ENCODE data around the gene PYGB.

PYGB gene

DNA sequence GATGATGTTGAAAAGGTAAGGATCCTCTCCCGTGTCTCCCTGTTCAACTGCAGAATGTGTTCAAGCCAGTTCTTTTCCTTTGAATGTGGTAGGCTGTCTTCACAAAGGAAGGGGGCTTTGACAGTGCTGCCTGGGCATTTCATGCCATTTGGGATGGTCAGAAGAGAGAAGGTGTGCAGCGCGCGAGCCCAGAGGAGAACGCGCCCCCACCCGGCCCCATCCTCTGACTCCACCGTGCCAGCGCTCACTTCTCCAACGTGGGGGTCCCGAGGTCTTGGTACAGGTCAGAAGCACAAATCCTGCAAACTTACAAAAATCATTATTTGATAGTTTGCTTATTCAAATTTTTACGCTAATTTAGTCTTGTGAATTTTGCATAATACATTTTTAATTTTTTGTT, 38.0 kb upstream of the PYGB start:
- TF ChIP-seq, protein P1, sequence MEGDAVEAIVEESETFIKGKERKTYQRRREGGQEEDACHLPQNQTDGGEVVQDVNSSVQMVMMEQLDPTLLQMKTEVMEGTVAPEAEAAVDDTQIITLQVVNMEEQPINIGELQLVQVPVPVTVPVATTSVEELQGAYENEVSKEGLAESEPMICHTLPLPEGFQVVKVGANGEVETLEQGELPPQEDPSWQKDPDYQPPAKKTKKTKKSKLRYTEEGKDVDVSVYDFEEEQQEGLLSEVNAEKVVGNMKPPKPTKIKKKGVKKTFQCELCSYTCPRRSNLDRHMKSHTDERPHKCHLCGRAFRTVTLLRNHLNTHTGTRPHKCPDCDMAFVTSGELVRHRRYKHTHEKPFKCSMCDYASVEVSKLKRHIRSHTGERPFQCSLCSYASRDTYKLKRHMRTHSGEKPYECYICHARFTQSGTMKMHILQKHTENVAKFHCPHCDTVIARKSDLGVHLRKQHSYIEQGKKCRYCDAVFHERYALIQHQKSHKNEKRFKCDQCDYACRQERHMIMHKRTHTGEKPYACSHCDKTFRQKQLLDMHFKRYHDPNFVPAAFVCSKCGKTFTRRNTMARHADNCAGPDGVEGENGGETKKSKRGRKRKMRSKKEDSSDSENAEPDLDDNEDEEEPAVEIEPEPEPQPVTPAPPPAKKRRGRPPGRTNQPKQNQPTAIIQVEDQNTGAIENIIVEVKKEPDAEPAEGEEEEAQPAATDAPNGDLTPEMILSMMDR (conservative IDR thresholded peaks at IDR 0.05; ENCODE audit: low read depth, low read length): no peak
- DNase-seq (ENCODE audit: low read depth): no peak
- H3K4me3 ChIP-seq (ENCODE audit: low read depth, low read length): no peak overlapping the region

DNA sequence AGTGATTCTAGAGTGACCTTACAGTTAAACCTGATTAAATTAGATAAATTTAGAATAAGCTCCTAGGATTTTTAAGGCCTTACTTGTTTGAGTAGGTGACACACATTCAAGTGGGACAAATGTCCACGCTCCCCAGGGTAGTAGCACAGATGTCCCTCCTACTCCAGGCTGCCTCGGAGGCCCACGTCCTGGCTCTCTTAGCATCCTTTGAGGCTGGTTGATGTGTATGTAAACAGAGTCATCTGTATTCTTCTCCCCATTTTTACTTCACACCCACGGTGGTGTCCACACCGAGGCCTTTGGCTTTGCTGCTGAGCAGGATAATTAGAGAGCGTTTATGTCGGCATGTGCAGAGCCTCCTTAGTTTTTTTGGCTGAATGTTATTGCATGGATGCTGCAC, 36.6 kb upstream of the PYGB start:
- TF ChIP-seq, protein P1 (conservative IDR thresholded peaks at IDR 0.05; ENCODE audit: low read depth, low read length): no peak
- no peak overlapping the region for H3K4me3 ChIP-seq (ENCODE audit: low read depth, low read length)

DNA sequence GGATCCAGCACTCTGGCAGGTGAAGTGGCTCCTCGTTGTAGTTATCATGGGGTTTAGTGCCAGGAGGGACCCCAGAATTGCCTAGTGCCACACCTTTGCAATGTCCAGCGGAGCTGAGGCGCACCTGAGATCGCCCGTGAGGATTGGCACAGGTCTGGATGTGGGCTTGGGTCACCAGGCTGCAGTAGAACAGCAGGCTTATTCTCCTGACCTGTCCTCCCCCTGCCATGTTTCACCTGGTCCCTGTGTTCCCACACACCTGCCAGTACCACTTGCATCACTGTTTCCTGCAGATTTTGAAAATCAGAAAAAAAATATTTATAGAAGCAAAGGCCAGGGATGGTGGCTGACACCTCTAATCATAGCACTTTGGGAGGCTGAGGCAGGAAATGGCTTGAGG, 35.6 kb upstream of the PYGB start:
- DNase-seq (ENCODE audit: low read depth): no peak

More for the DNA sequence above, 36.6 kb upstream of the PYGB start:
- no peak for DNase-seq (ENCODE audit: low read depth)

DNA sequence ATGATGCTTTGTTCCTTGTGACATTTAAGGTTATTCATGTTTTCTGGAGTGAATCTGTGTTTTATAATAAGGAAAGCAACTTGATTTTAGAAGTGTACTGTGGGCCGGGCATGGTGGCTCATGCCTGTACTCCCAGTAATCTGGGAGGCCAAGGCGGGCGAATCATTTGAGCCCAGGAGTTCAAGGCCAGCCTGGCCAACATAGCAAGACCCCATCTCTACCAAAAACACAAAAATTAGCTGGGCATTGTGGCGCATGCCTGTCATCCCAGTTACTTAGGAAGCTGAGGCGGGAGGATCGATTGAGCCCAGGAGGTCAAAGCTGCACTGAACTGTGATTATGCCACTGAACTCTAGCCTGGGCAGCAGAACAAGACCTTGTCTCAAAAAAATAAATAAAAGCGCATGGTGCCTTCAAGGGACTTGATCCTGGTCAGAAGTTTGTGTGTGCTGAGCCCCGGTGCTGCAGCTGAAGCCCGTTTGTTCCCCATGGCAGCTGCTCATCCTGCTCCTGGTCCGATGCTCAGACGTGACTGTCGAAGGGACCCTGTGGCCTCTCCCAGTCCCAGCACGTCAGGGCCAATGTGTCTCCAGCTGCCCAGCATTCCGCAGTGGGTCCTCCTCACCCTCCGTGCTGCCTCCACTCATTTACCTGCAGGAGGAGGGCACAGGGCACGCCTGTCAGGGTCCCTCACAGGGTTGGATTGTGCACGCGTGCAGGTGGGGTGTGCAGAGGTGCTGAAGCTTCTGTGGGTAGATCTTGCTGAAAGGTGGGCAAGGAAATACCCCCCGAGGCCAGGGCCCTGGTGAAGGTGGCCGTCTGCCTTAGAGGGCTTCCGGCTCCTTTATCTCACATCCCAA, 34.1 kb upstream of the PYGB start:
- TF ChIP-seq, protein P1 (conservative IDR thresholded peaks at IDR 0.05; ENCODE audit: low read depth, low read length): no peak
- H3K4me3 ChIP-seq (ENCODE audit: low read depth, low read length): no peak overlapping the region
- no peak for DNase-seq (ENCODE audit: low read depth)

More for the DNA sequence above, 35.6 kb upstream of the PYGB start:
- TF ChIP-seq, protein P1 (conservative IDR thresholded peaks at IDR 0.05; ENCODE audit: low read depth, low read length): no peak
- H3K4me3 ChIP-seq (ENCODE audit: low read depth, low read length): no peak overlapping the region

DNA sequence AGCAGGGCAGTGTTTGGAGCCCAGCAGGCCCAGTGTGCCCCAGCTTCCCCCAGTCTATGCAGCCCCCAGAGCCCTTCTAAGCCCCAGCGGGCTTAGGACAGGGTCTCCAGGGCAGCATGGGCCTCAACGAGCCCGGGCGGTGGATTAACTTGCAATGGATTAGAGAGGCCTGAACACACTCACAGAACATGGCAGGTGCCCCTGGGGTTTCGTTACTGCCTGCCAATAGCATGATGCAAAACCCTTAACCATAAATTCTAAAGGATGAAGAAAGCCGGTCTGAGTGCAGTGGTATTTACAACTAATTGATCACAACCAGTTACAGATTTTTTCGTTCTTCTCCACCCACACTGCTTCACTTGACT, 33.5 kb upstream of the PYGB start:
- DNase-seq (ENCODE audit: low read depth): no peak

DNA sequence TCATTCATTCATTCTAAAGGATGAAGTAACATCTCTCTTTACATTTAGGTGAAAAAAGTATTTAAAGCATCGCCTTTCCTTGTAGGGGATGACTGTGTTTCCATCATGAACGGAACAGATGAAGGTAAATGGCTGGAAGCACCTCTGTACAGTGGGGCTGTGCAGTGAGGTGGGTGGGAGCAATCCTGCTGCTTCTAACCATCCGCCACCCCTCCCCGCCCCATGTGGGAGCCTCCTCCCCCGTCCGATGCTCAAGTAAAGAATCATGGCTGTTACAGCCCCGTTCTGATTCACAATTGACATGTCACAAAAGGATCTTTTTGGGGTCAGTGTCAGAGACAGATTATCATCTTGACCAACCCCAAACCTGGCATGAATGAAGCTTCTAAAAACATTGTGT, 33.1 kb upstream of the PYGB start:
- DNase-seq (ENCODE audit: low read depth): no peak
- TF ChIP-seq, protein P1 (conservative IDR thresholded peaks at IDR 0.05; ENCODE audit: low read depth, low read length): no peak
- no peak overlapping the region for H3K4me3 ChIP-seq (ENCODE audit: low read depth, low read length)

More for the DNA sequence above, 33.5 kb upstream of the PYGB start:
- TF ChIP-seq, protein P1 (conservative IDR thresholded peaks at IDR 0.05; ENCODE audit: low read depth, low read length): no peak
- H3K4me3 ChIP-seq (ENCODE audit: low read depth, low read length): no peak overlapping the region

DNA sequence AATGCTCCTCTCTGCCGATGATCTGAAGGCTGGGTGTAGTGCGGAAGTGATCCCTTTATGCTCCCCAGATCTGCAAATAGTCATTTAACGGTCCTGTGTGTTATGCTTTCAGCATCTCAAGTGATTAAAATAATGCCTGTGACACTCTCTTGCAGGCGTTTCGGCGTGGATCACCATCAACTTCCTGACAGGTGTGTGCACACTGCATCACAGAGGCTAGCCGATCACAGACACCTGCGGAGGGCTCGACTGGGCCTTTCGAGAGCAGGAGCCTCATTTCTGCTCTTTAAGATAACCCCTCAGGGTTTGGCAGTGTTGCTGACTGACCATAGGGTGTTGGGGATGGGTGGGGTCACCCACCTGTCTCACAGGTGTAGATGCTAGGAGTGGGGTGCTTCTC, 32.4 kb upstream of the PYGB start:
- TF ChIP-seq, protein P1 (conservative IDR thresholded peaks at IDR 0.05; ENCODE audit: low read depth, low read length): no peak
- H3K4me3 ChIP-seq (ENCODE audit: low read depth, low read length): no peak overlapping the region
- no peak for DNase-seq (ENCODE audit: low read depth)
